HepG2 (cell line): ENCODE data around the gene ZNF544. TPM values are rescaled to one million over a fixed set of nuclear protein-coding genes. Genes with fewer than 3 reads are reported as not detected.

Experiments
- AFF4 ChIP-seq: sonication (generic); formaldehyde crosslinking; IDR thresholded peaks from 2 replicates; pipeline ENCODE4 v1.4.0; 2020; ENCODE audit warnings: missing genetic modification reagents
- AGO1 ChIP-seq: fragments of 200-400 bp; formaldehyde crosslinking; IDR thresholded peaks from 2 replicates; pipeline ENCODE4 v1.6.1; 2017; ENCODE audit warnings: mild to moderate bottlenecking, low read depth, low read length, moderate library complexity; ENCODE audit not compliant: poor library complexity, severe bottlenecking
- CEBPZ ChIP-seq: IDR thresholded peaks from 2 replicates; pipeline ENCODE4 v1.6.1; 2012; ENCODE audit warnings: low read length, improper control_type of control experiment
- CENPX ChIP-seq: sonication (generic); formaldehyde crosslinking; IDR thresholded peaks from 2 replicates; pipeline ENCODE4 v1.9.0; 2021; ENCODE audit warnings: mild to moderate bottlenecking, missing genetic modification reagents, moderate library complexity
- CERS6 ChIP-seq: sonication (generic); formaldehyde crosslinking; IDR thresholded peaks from 2 replicates; pipeline ENCODE4 v1.5.0; 2020; ENCODE audit warnings: missing genetic modification reagents
- HDAC1 ChIP-seq: sonication (generic); formaldehyde crosslinking; IDR thresholded peaks from 2 replicates; pipeline ENCODE4 v1.5.1; 2020; ENCODE audit warnings: mild to moderate bottlenecking, missing genetic modification reagents
- NCOA1 ChIP-seq: sonication (generic); formaldehyde crosslinking; IDR thresholded peaks from 2 replicates; pipeline ENCODE4 v1.9.0; 2021; ENCODE audit warnings: missing genetic modification reagents
- PCBP2 ChIP-seq: fragments of 200-400 bp; formaldehyde crosslinking; optimal IDR thresholded peaks from 2 replicates; pipeline ENCODE3; 2018; ENCODE audit warnings: low read length, low read depth; ENCODE audit not compliant: poor library complexity, severe bottlenecking
- POGZ ChIP-seq: sonication (generic); formaldehyde crosslinking; IDR thresholded peaks from 2 replicates; pipeline ENCODE4 v1.4.0; 2020; ENCODE audit warnings: mild to moderate bottlenecking, missing genetic modification reagents
- SMARCC2 ChIP-seq: fragments of 450-650 bp; IDR thresholded peaks from 2 replicates; pipeline ENCODE4 v1.6.1; 2017; ENCODE audit warnings: antibody characterized with exemption, mild to moderate bottlenecking
- USF2 ChIP-seq, 2 experiments: sonication (generic) in 1 of 2; formaldehyde crosslinking in 1 of 2; IDR thresholded peaks; 2 replicates each; pipeline versions ENCODE4 v1.5.1 to v1.6.1; 2011 to 2020; ENCODE audit warnings: borderline replicate concordance in 1 of 2, low read depth in 1 of 2, low read length in 1 of 2, mild to moderate bottlenecking in 1 of 2, missing genetic modification reagents in 1 of 2, moderate library complexity in 1 of 2
- ZBTB7B ChIP-seq: sonication (generic); formaldehyde crosslinking; IDR thresholded peaks from 2 replicates; pipeline ENCODE4 v1.4.0; 2020; ENCODE audit warnings: missing genetic modification reagents
- ZNF275 ChIP-seq: sonication (generic); formaldehyde crosslinking; IDR thresholded peaks from 2 replicates; pipeline ENCODE4 v1.8.0; 2022; ENCODE audit warnings: missing genetic modification reagents, mild to moderate bottlenecking, inconsistent platforms, borderline replicate concordance
- ZNF607 ChIP-seq: sonication (generic); formaldehyde crosslinking; IDR thresholded peaks from 2 replicates; pipeline ENCODE4 v1.5.1; 2020; ENCODE audit warnings: missing genetic modification reagents, mild to moderate bottlenecking, borderline replicate concordance
- ZNF766 ChIP-seq: sonication (generic); formaldehyde crosslinking; IDR thresholded peaks from 2 replicates; pipeline ENCODE4 v1.5.0; 2020; ENCODE audit warnings: missing genetic modification reagents, borderline replicate concordance
- polyA plus RNA-seq, 8 experiments: library from polyadenylated mRNA; depleted of rRNA in 3 of 8; stranded (reverse) in 7 of 8; unstranded in 1 of 8; fragments of >200 nt; fragmentation: Illumina TruSeq in 4 of 8; extraction: Trizol in 4 of 8; gene quantifications; 2 replicates each; pipeline versions ENCODE4 v1.2.1 to v1.2.3, GENCODE V29; 2011 to 2016; ENCODE audit warnings: low read depth in 4 of 8, missing spikeins in 1 of 8, mixed read lengths in 1 of 8; ENCODE audit not compliant: insufficient read depth in 1 of 8
- total RNA-seq, 5 experiments: library from RNA; depleted of rRNA; stranded (reverse); fragments of >200 nt; fragmentation: Illumina TruSeq; extraction: Trizol; gene quantifications; 2 replicates each; pipeline ENCODE4 v1.2.3, GENCODE V29; 2016; ENCODE audit warnings: low read depth in 1 of 5

ZNF544 gene
- total and polyA plus RNA-seq, 2 of the 13 experiments (the other 11 are each of a cell fraction or from before 2014, with no cell fraction given): 13.1 to 17.0 TPM

- no peak; the same call in 1 of the 2 replicates for TF ChIP-seq ZNF766 (CRISPR knock-in tag)
- TF ChIP-seq AFF4: no peak
- no peak for TF ChIP-seq PCBP2
- TF ChIP-seq CERS6 (CRISPR knock-in tag): no peak
- TF ChIP-seq AGO1: peak; percentile 18
- TF ChIP-seq ZBTB7B: 0 out of 2 replicates have a peak, but pooled peaks have one; percentile 32
- no peak for TF ChIP-seq USF2 (IDR thresholded peaks at IDR 0.05; ENCODE audit: low read depth, low read length)
- no peak for TF ChIP-seq USF2 (CRISPR knock-in tag; IDR thresholded peaks at IDR 0.05; ENCODE audit: borderline replicate concordance)
- TF ChIP-seq ZNF607 (CRISPR knock-in tag): no peak
- no peak; the same call in 1 of the 2 replicates for TF ChIP-seq HDAC1 (CRISPR knock-in tag)
- TF ChIP-seq ZNF275 (CRISPR knock-in tag): no peak
- TF ChIP-seq CENPX (CRISPR knock-in tag): no peak
- 0 out of 2 replicates have a peak, but pooled peaks have one; percentile 1 for TF ChIP-seq POGZ
- no peak for TF ChIP-seq SMARCC2
- no peak for TF ChIP-seq CEBPZ
- TF ChIP-seq NCOA1 (CRISPR knock-in tag): no peak
Measured at GRCh38 chr19:58279042-58279924, 50.6 kb downstream of the ZNF544 start (continued).
